ENCODE data around the gene HPCAL4.

GRCh38 chr1:39671793-39672550 is 19.3 kb downstream of the HPCAL4 start, which contains the start of gene NT5C1A:
- TF ChIP-seq GATA3 (IDR thresholded peaks at IDR 0.05; ENCODE audit: low read depth, low read length), result no peak
- TF ChIP-seq GATA2 (IDR thresholded peaks at IDR 0.05; ENCODE audit: low read depth, low read length), result no peak
